ENCODE data around the gene GDPD5.

Gene GDPD5

GRCh38 chr11:75487365-75487764 lies 38.4 kb downstream of the GDPD5 start:
- no peak for TF ChIP-seq CTCF (IDR thresholded peaks at IDR 0.05; ENCODE audit: low read depth, low read length)
- H3K4me3 ChIP-seq (ENCODE audit: low read depth, low read length), result no peak overlapping the region

DNA sequence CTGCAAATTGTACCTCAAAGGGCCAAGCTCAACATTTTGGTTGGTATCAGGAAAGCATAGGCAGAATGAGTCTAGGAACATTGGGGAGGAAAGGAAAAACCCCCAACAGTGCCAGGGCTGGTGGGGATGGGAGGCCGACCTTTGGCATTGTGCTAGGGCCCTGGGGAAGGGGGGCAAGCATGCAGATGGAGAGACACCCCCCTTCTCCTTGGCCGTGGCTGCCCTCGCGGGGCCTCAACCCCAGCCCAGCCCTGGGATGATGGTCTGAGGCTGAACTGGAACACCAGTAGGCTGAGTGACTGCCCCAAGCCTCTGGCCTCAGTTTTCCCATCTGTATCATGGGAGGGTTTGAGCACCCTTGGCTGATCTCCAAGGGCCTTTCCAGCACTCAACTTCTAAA lies 40.0 kb downstream of the GDPD5 start:
- TF ChIP-seq CTCF (IDR thresholded peaks at IDR 0.05; ENCODE audit: low read depth, low read length), result no peak
- H3K4me3 ChIP-seq (ENCODE audit: low read depth, low read length), result no peak overlapping the region

GRCh38 chr11:75482931-75483469 lies 42.7 kb downstream of the GDPD5 start:
- H3K4me3 ChIP-seq (ENCODE audit: low read depth, low read length), result no peak overlapping the region
- no peak for TF ChIP-seq CTCF (IDR thresholded peaks at IDR 0.05; ENCODE audit: low read depth, low read length)

DNA sequence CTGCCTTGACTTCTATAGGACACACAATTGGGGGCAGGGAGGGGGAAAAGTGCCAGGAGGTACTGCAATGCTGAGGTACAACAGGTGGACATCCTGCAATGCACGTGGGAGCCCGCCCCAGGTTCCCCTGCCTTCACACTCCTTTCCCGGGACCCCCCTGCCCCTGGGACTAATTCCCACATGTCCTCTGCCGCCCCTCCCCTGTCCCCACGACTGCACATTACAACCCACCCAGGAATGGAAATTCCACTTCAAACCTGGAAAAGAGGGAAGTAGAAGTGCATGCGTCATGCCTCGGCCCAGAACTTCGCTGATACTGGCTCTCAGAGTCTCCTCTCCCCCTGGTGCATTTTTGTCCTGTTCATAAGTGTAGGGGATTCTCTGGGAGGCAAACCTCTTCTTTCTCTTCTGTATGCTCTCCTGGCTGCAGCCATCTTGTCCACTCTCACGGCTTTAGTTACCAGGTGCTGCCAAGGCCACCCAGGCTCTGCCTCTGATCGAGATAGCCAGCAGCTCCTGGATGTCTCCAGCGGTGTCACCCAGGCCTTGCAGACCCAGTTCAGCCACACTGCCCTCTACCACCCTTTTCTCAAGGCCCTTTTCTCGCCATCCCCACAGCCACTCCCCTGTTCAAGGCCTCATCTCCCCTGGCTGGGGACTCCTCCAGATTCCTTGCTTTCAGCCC lies 43.7 kb downstream of the GDPD5 start:
- no peak overlapping the region for H3K4me3 ChIP-seq (ENCODE audit: low read depth, low read length)
- TF ChIP-seq CTCF (IDR thresholded peaks at IDR 0.05; ENCODE audit: low read depth, low read length), result no peak

DNA sequence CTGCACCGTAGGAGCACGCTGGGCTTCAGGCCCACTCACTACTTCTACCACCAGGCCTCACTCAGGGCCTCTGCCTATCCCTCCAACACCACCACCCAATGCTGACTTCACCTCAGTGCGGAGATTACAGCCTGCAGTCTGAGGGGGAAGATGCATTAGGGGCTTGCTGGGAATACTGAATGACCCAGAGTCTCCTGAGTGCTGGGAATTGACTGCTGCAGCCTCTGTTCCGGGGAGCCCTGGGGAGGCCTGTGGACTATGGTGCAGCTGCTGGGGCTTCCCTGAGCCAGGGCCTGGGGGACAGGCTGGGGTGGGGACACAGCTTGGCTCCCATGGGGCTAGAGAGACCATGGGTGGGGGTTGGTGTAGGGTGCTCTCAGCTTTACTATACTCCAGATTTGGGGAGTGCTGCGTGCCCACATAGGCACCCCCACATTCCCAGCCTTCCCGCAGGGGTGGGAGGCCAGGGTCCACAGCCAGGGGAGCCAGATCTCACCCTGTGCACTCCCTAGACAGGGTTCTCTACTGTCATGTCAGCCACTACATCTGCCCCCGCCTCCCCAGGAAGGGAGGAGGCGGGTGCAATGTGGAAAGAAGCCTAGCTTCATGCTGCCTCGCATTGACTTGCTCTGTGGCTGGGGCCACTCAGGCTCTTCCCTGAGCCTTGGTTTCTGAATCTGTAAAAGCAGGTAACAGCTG lies 44.4 kb downstream of the GDPD5 start:
- H3K4me3 ChIP-seq (ENCODE audit: low read depth, low read length), result no peak overlapping the region
- TF ChIP-seq CTCF (IDR thresholded peaks at IDR 0.05; ENCODE audit: low read depth, low read length), result no peak

DNA sequence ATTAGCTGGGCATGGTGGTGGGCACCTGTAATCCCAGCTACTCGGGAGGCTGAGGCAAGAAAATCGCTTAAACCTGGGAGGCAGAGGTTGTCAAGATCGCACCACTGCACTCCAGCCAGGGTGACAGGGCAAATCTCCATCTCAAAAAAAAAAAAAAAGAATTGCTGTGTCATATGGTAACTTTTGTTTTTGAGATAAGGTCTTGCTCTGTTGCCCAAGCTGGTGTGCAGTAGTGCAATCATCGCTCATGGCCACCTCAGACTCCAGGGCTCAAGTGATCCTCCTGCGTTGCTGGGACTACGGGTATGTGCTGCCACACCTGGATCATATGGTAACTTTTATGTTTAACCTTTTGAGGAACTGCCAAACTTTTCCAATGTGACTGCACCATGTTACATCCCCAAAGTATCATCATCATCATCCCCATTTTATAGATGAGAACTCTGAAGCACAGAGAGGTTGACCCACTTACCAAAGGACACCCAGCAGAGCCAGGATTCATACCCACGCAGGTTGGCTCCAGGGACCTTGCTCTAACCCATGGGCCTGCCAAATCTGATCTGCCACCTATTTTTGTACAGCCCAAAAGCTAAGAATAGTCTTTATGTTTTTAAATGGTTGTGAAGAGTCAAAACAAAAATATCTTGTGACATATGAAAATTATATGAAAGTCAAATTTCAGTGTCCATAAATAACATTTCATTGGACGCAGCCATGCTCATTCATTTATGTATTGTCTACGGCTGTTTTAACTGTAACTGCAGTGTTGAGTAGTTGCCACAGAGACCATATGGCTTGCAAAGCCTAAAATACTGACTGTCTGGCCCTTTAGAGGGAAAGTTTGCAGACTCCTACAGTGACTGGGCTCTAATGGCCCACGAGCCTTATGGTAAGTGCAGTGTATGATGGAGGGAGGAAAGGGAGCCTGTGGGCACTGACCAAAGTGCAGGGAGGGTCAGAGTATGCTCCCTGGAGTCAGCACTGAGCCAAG lies 45.3 kb downstream of the GDPD5 start:
- TF ChIP-seq CTCF (IDR thresholded peaks at IDR 0.05; ENCODE audit: low read depth, low read length), result no peak
- no peak overlapping the region for H3K4me3 ChIP-seq (ENCODE audit: low read depth, low read length)
